ENCODE data around the gene SORL1-AS1.
"Not testable (repeated sequence)": the region's sequence is repeated elsewhere in the genome, so short reads cannot be mapped to it uniquely, and the experiment has no call there.

SORL1-AS1 gene

GRCh38 chr11:121452609-121453150 is at the start of gene SORL1-AS1:
SORL1-AS1 (minus strand) TSS chr11:121452967.
- DNase-seq = no peak

- no peak for DNase-seq
Measured at GRCh38 chr11:121500717-121501116, 48.0 kb upstream of the SORL1-AS1 start.

GRCh38 chr11:121500275-121500674 is 47.5 kb upstream of the SORL1-AS1 start:
- no peak for DNase-seq

GRCh38 chr11:121499405-121499804 is 46.6 kb upstream of the SORL1-AS1 start:
- no peak for DNase-seq

- no peak for DNase-seq
Measured at GRCh38 chr11:121497176-121497998, 44.6 kb upstream of the SORL1-AS1 start.

- no peak for DNase-seq
Measured at GRCh38 chr11:121494355-121495099, 41.8 kb upstream of the SORL1-AS1 start.

- no peak for DNase-seq
Measured at GRCh38 chr11:121489823-121490222, 37.1 kb upstream of the SORL1-AS1 start.

GRCh38 chr11:121488641-121489040 is 35.9 kb upstream of the SORL1-AS1 start:
- DNase-seq = no peak

GRCh38 chr11:121488170-121488569 is 35.4 kb upstream of the SORL1-AS1 start:
- DNase-seq = no peak

- DNase-seq = no peak
Measured at GRCh38 chr11:121487191-121487590, 34.4 kb upstream of the SORL1-AS1 start.

- DNase-seq = no peak
Measured at GRCh38 chr11:121486054-121486453, 33.3 kb upstream of the SORL1-AS1 start.

GRCh38 chr11:121485216-121485615 is 32.4 kb upstream of the SORL1-AS1 start:
- no peak for DNase-seq

- no peak for DNase-seq
Measured at GRCh38 chr11:121483805-121484480, 31.2 kb upstream of the SORL1-AS1 start.

GRCh38 chr11:121482231-121483129 is 29.7 kb upstream of the SORL1-AS1 start:
- DNase-seq = no peak

- not testable (repeated sequence) for DNase-seq
Measured at GRCh38 chr11:121481484-121482230, 28.9 kb upstream of the SORL1-AS1 start.

GRCh38 chr11:121479698-121480238 is 27.0 kb upstream of the SORL1-AS1 start:
- DNase-seq = no peak

GRCh38 chr11:121478895-121479697 is 26.3 kb upstream of the SORL1-AS1 start:
- DNase-seq = no peak

- DNase-seq = no peak
Measured at GRCh38 chr11:121478226-121478894, 25.6 kb upstream of the SORL1-AS1 start.

- DNase-seq = no peak
Measured at GRCh38 chr11:121476379-121477032, 23.7 kb upstream of the SORL1-AS1 start.
